HepG2 (cell line): ENCODE results near the gene ENO3. TPM values are rescaled to one million over a fixed set of nuclear protein-coding genes. Genes with fewer than 3 reads are reported as not detected.
A peak's percentile ranks its signal among the peaks of the same experiment; 100 is the strongest.

Experiments used
- ARNT2 ChIP-seq: sonication (generic); formaldehyde crosslinking; IDR thresholded peaks from 2 replicates; pipeline ENCODE4 v1.8.0; 2022; ENCODE audit warnings: mild to moderate bottlenecking, low read depth, missing genetic modification reagents, moderate library complexity
- CREB1 ChIP-seq, 2 experiments: fragments of 450-650 bp in 1 of 2; IDR thresholded peaks; 2 replicates each; pipeline ENCODE4 v1.6.1; 2016 to 2017; ENCODE audit warnings: control low read depth in 1 of 2, mild to moderate bottlenecking in 1 of 2, missing compliant biosample characterization in 1 of 2, missing genetic modification characterization in 1 of 2
- EED ChIP-seq: sonication (generic); formaldehyde crosslinking; IDR thresholded peaks from 2 replicates; pipeline ENCODE4 v1.5.0; 2020; ENCODE audit warnings: mild to moderate bottlenecking, missing genetic modification reagents
- GMEB1 ChIP-seq: sonication (generic); formaldehyde crosslinking; IDR thresholded peaks from 2 replicates; pipeline ENCODE4 v1.5.1; 2020; ENCODE audit warnings: missing genetic modification reagents, mild to moderate bottlenecking, borderline replicate concordance
- HINFP ChIP-seq: sonication (generic); formaldehyde crosslinking; IDR thresholded peaks from 2 replicates; pipeline ENCODE4 v1.4.0; 2020; ENCODE audit warnings: low read depth, mild to moderate bottlenecking, missing genetic modification reagents
- HMGXB4 ChIP-seq, 2 experiments: sonication (generic) in 1 of 2; formaldehyde crosslinking in 1 of 2; IDR thresholded peaks; 2 replicates each; pipeline versions ENCODE4 v1.4.0 to v1.6.1; 2018 to 2020; ENCODE audit warnings: missing genetic modification reagents in 2 of 2, borderline replicate concordance in 1 of 2, low read depth in 1 of 2, mild to moderate bottlenecking in 1 of 2, missing biosample characterization in 1 of 2
- KDM5B ChIP-seq: sonication (generic); formaldehyde crosslinking; IDR thresholded peaks from 2 replicates; pipeline ENCODE4 v1.4.0; 2020; ENCODE audit warnings: missing genetic modification reagents, mild to moderate bottlenecking, borderline replicate concordance
- KLF9 ChIP-seq: IDR thresholded peaks from 2 replicates; pipeline ENCODE4 v1.6.1; 2016; ENCODE audit warnings: low read depth
- MXD3 ChIP-seq: IDR thresholded peaks from 2 replicates; pipeline ENCODE4 v1.6.1; 2016; ENCODE audit warnings: mild to moderate bottlenecking, missing biosample characterization, missing genetic modification reagents
- SIX1 ChIP-seq: sonication (generic); formaldehyde crosslinking; IDR thresholded peaks from 2 replicates; pipeline ENCODE4 v1.4.0; 2020; ENCODE audit warnings: missing genetic modification reagents, borderline replicate concordance
- SP2 ChIP-seq: sonication (generic); formaldehyde crosslinking; IDR thresholded peaks from 2 replicates; pipeline ENCODE4 v1.5.1; 2020; ENCODE audit warnings: mild to moderate bottlenecking, missing genetic modification reagents
- STAG1 ChIP-seq: sonication (generic); formaldehyde crosslinking; IDR thresholded peaks from 2 replicates; pipeline ENCODE4 v1.4.0; 2020; ENCODE audit warnings: missing genetic modification reagents
- TBX3 ChIP-seq: fragments of 450-650 bp; IDR thresholded peaks from 2 replicates; pipeline ENCODE4 v1.6.1; 2017; ENCODE audit warnings: antibody characterized with exemption, mild to moderate bottlenecking, inconsistent platforms, borderline replicate concordance
- THAP7 ChIP-seq: sonication (generic); formaldehyde crosslinking; IDR thresholded peaks from 2 replicates; pipeline ENCODE4 v1.8.1; 2023; ENCODE audit warnings: mild to moderate bottlenecking, missing genetic modification reagents
- ZBTB21 ChIP-seq: sonication (generic); formaldehyde crosslinking; IDR thresholded peaks from 2 replicates; pipeline ENCODE4 v1.4.0; 2020; ENCODE audit warnings: missing genetic modification reagents
- ZBTB42 ChIP-seq: sonication (generic); formaldehyde crosslinking; IDR thresholded peaks from 2 replicates; pipeline ENCODE4 v1.5.0; 2020; ENCODE audit warnings: mild to moderate bottlenecking, missing genetic modification reagents
- ZFP82 ChIP-seq: sonication (generic); formaldehyde crosslinking; IDR thresholded peaks from 2 replicates; pipeline ENCODE4 v1.5.1; 2020; ENCODE audit warnings: mild to moderate bottlenecking, missing genetic modification reagents, borderline replicate concordance
- ZNF12 ChIP-seq: sonication (generic); formaldehyde crosslinking; IDR thresholded peaks from 2 replicates; pipeline ENCODE4 v1.5.0; 2020; ENCODE audit warnings: missing genetic modification reagents
- ZNF17 ChIP-seq: sonication (generic); formaldehyde crosslinking; IDR thresholded peaks from 2 replicates; pipeline ENCODE4 v1.5.0; 2020; ENCODE audit warnings: mild to moderate bottlenecking, missing genetic modification reagents
- ZNF251 ChIP-seq: sonication (generic); formaldehyde crosslinking; IDR thresholded peaks from 2 replicates; pipeline ENCODE4 v1.9.0; 2021; ENCODE audit warnings: mild to moderate bottlenecking, missing genetic modification reagents
- ZNF282 ChIP-seq: fragments of 450-650 bp; IDR thresholded peaks from 2 replicates; pipeline ENCODE4 v1.6.1; 2018; ENCODE audit not compliant: partially characterized antibody
- ZNF549 ChIP-seq: sonication (generic); formaldehyde crosslinking; IDR thresholded peaks from 2 replicates; pipeline ENCODE4 v1.5.0; 2020; ENCODE audit warnings: missing genetic modification reagents
- ZNF660 ChIP-seq: sonication (generic); formaldehyde crosslinking; IDR thresholded peaks from 2 replicates; pipeline ENCODE4 v1.5.1; 2020; ENCODE audit warnings: mild to moderate bottlenecking, low read depth, missing genetic modification reagents, borderline replicate concordance
- ZNF883 ChIP-seq: sonication (generic); formaldehyde crosslinking; IDR thresholded peaks from 2 replicates; pipeline ENCODE4 v1.5.1; 2020; ENCODE audit warnings: mild to moderate bottlenecking, missing genetic modification reagents; ENCODE audit errors: not compliant biosample characterization
- polyA plus RNA-seq, 8 experiments: library from polyadenylated mRNA; depleted of rRNA in 3 of 8; stranded (reverse) in 7 of 8; unstranded in 1 of 8; fragments of >200 nt; fragmentation: Illumina TruSeq in 4 of 8; extraction: Trizol in 4 of 8; gene quantifications; 2 replicates each; pipeline versions ENCODE4 v1.2.1 to v1.2.3, GENCODE V29; 2011 to 2016; ENCODE audit warnings: low read depth in 4 of 8, missing spikeins in 1 of 8, mixed read lengths in 1 of 8; ENCODE audit not compliant: insufficient read depth in 1 of 8
- total RNA-seq, 5 experiments: library from RNA; depleted of rRNA; stranded (reverse); fragments of >200 nt; fragmentation: Illumina TruSeq; extraction: Trizol; gene quantifications; 2 replicates each; pipeline ENCODE4 v1.2.3, GENCODE V29; 2016; ENCODE audit warnings: low read depth in 1 of 5

Gene ENO3
- total and polyA plus RNA-seq, 2 of the 13 experiments (the other 11 are each of a cell fraction or from before 2014, with no cell fraction given): 59.8 to 69.8 TPM

GRCh38 chr17:4997302-4998026 is 46.5 kb downstream of the ENO3 start, which contains the start of the genes INCA1 and KIF1C (continued):
- no peak for TF ChIP-seq ZNF883 (CRISPR knock-in tag)
- 0 out of 2 replicates have a peak, but pooled peaks have one; percentile 30 for TF ChIP-seq ZFP82 (CRISPR knock-in tag)
- TF ChIP-seq SP2: no peak
- no peak for TF ChIP-seq ZNF549 (CRISPR knock-in tag)
- TF ChIP-seq ZNF282: no peak
- TF ChIP-seq HINFP (CRISPR knock-in tag): no peak
- no peak for TF ChIP-seq SIX1
- no peak for TF ChIP-seq KLF9 (CRISPR knock-in tag)
- TF ChIP-seq CREB1 (IDR thresholded peaks at IDR 0.05): 0 out of 2 replicates have a peak, but pooled peaks have one; percentile 14
- TF ChIP-seq CREB1 (CRISPR knock-in tag; IDR thresholded peaks at IDR 0.05): no peak
- TF ChIP-seq STAG1 (CRISPR knock-in tag): no peak
- no peak for TF ChIP-seq ZBTB42
- no peak for TF ChIP-seq ZBTB21 (CRISPR knock-in tag)
- peak; percentile 62 for TF ChIP-seq MXD3
- TF ChIP-seq EED (CRISPR knock-in tag): no peak; the same call in 1 of the 2 replicates
- TF ChIP-seq GMEB1 (CRISPR knock-in tag): peak; percentile 63; the same call in 1 of the 2 replicates
- TF ChIP-seq TBX3: no peak
- no peak for TF ChIP-seq ZNF17 (CRISPR knock-in tag)
- no peak for TF ChIP-seq ZNF251 (CRISPR knock-in tag)
- TF ChIP-seq HMGXB4 (CRISPR knock-in tag; IDR thresholded peaks at IDR 0.05; ENCODE audit: borderline replicate concordance in 1 of 2, low read depth in 1 of 2): peak; percentile 62 to 65; a peak in 3 of 4 replicates
- peak; percentile 76; the same call in 1 of the 2 replicates for TF ChIP-seq THAP7 (CRISPR knock-in tag)
- no peak for TF ChIP-seq ZNF12 (CRISPR knock-in tag)
- TF ChIP-seq ZNF660 (CRISPR knock-in tag): no peak
- TF ChIP-seq ARNT2 (CRISPR knock-in tag): no peak
- peak; percentile 75; the same call in 1 of the 2 replicates for TF ChIP-seq KDM5B (CRISPR knock-in tag)
